LHCN-M2 (cell line): ENCODE results near the gene EVA1A. TPM values are rescaled to one million over a fixed set of nuclear protein-coding genes. Genes with fewer than 3 reads are reported as not detected.
"Not testable (repeated sequence)": the region's sequence is repeated elsewhere in the genome, so short reads cannot be mapped to it uniquely, and the experiment has no call there.

ENCODE experiments used
- DNase-seq: peaks from one replicate; pipeline ENCODE4 v3.0.0-alpha.2; 2012; ENCODE audit warnings: low read depth
- total RNA-seq: library from RNA; depleted of rRNA; stranded (reverse); fragments of >200 nt; gene quantifications from 2 replicates; pipeline ENCODE4 v1.2.3, GENCODE V29; 2014

Gene EVA1A
- total RNA-seq, 1 experiment from 2014 or later = 21.4 TPM

DNA sequence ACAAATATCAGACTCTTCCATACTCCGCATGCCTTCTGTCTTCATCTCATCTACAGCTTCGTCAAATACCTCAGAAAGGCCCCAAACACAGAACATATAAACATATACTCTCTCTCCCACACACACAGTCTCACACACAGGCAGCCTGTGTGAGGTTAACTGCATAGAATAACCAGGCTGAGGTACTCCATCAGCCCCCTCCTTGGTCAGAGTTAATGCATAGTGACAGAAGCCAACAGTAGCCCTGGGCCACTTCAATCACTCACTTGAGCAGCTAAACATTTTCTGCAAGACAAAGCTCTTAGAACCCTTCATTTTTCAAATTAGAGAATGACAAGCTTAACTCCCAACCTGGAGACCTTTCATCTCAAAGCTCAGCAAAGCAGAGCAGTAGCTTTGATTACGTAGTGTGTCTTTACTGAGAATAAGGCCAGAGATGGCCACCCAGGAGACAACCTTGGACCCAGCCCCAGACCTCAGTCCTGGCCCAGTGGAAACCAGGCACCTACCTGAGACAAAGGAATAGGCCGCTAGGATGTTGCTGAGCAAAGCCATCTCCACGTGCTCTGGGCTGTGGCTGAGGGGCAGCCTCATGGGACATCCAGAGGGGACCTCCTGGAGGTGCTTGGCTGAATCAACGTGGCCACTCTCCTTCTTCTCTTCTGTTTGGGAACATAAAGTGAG lies 43.0 kb downstream of the EVA1A start:
- DNase-seq = no peak

DNA sequence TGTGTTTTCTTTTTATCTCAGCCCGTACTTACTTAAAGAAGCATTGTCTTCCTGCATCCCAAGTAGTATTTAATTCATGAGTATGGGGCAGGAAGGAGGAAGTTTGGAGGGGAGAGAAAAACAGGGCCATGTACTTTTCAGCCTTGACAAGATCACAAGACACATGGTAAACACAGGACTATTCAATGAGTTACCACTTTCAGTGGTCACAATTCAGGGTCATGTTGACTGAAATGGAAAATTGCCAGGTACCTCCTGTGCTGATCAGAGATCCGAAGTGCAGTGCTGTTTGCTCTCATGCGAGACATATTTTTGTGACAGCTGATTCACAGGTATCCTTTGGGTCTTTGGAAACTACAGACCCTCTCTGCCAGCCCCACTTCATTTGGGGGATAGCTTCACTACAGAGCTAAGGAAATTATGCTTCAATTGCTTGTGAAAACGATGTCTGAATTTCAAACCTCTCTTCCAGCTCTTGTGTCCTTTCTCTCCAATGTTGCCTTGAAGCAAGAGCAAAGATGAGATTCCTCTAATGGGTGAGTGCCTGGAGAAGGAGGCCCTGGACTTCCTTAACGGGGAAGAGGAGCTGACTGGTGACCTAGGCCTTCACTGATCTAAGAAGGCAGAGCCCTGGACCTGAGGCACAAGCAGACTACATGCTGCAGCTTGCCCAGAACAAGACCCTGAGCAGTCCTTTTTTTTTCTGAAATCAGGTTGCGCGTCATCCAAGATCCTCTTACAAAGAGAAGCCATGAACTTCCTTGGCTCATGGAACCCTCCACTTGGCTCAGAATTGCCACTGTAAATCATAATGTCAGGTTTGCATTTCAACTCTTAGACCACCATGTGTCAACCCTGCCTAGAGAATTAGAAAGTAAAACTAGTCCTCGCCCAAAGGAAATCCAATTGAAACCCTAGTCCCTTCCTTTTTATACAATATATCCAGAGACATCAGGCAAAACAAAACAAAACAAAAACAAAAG lies 44.1 kb downstream of the EVA1A start:
- DNase-seq = no peak

DNA sequence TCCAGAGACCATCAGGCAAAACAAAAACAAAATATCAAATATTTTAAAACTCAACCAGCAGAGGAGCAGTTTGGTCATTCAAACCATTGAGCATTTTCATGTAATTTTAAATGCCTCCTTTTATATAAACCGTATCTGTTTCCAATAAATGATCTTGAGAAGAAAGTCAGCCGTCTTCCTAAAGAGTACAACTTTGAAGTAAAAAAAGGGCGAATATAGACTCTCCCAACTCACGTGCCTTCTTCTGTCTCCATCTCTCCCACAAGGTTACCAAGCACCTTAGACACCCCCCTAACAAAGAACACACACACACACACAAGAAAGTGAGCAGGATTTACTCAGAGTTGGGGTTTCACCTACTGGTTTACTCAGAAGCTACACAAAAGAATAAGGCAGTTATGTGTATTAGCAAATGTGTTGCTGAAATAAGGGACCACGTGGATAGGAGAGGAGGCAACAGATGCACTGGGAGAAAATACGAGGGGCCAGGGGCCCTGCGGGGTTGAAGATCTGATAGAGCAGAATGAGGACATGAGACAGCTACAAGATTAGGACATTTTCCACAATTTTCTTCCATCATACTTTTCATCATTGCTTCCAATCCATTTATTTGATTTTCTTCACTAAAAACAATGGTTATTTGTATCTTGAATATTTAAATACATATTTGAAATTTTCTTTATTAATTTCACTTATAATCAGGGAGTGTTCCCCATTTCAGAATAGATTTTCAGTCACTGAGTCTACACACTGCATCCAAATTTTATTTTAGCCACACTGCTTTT lies 45.0 kb downstream of the EVA1A start:
- no peak for DNase-seq

DNA sequence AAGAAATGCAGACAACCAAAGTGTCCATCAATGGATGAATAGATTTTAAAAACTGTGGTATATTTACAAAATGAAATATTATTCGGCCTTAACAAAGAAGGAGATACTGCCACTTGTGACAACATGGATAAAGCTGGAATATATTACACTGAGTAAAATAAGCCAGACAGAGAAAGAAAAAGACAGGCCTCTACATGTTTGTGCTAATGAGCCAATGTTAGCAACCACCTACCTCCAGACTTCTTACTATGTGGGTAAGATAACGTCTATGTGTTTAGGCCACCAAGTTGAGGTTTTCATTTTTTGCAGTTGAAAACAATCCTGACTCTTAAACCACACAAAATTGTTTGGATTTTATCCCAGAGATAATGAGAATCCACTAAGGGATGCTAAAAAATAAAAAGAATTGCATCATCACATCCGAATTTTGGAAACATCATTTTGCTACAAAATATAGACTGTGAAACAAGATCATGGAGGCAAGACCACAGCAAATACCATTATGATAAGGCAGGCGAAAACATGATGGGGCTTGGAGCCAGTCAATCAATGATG lies 47.0 kb downstream of the EVA1A start:
- no peak for DNase-seq

DNA sequence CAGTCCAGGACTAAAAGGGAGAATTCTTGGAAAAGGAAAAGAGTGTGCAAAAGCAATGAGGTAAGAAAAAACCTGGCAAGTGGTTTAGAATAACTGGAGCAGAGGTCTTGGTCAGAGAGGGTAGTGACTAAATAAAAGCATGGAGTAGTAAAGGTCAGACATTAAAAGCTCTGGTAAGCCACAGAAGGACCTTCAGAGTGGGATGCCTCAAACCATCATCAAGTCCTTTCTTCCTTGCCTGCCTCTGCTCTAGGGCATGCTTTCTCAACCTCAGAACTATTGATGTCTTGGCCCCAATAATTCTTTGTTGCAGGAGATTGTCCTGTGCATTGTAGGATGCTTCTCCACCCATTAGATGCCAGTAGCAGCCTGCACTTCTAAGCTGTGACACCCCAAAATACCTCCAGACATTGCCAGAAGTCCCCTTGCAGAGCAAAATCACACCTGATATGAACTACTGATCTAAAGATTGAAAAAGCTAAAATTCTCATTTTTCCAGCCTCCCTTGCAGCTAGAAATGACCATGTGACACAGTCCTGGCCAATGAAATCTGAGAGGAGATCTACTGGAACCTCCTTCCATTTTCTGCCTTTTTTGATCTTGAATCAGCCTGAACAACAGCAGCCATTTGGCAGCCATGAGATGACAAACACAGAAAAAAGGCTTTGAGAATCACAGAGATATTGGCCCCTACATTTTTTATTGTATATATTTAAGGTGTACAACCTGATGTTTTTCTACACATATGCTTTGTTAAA lies 48.1 kb downstream of the EVA1A start:
- no peak for DNase-seq

DNA sequence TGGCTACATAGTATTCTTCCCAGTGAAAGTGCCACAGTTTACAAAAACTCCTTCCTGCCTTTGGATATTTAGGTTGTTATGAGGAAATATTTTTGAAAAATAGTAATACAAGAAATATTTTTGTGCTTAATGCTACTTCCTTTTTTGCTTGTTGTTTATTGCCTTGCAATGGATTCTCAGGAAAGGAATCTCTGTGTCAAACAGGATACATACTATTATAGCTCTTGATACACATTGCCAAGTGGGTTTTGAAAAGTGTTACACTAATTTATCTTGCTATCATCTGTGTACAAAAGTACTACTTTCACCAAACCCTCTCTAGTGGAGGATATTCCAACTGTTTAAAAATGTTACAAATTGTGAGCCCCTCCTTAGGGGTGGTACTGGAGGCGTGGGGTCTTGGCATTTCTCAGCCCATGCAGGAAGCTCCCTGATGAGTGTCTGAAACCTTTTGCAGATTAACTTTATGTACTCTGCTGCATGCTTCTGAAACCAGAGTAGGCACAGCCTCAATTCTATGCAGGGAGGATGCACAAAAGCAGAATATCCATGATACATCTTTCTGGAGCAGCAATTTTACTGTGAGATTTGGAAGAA lies 54.5 kb downstream of the EVA1A start:
- no peak for DNase-seq

DNA sequence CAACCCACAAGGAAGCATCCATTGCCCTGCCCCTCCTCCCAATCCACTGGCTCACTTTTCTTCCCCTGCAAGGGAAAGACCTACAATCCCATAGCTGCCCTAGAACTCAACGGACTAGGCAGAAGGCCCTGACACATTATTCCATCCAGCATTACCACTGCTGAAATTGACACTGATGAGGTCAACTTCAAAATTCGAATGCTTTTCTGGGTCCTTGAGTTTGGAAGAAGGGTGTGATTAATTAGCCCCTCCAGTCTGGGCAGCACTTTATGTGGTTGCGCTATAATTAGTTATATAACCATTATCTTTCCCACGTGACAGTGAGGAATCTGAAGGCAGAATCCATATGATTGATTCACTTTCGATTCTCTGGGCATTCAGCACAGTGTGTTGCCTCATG lies 55.7 kb downstream of the EVA1A start:
- DNase-seq = no peak

DNA sequence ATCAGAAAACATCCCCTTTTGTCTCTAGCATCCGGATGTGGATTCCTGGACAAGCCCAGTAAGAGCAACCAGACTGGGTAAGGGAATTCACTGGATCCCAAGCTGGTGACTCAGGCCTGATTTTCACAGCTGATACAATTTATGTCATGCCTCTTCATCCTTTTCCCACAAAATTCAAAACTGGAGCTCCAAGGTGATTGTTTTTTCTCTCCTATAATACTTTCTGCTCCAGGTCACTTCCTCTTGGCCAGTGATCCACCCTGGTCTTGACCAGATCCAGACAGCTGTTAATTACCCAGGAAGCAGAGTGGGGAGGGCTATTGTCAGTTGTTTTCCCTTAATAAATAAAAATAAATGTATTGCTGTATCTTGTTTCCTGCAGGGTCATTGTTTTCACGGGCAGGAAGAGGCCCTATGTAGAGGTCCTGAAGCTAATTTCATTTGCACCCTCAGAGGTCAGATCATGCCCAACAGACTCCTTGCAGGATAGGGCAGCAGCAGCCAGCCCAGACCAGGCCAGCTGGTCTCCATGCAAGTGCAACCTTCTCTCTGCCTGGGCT lies 57.6 kb downstream of the EVA1A start:
- DNase-seq = peak; percentile 93

DNA sequence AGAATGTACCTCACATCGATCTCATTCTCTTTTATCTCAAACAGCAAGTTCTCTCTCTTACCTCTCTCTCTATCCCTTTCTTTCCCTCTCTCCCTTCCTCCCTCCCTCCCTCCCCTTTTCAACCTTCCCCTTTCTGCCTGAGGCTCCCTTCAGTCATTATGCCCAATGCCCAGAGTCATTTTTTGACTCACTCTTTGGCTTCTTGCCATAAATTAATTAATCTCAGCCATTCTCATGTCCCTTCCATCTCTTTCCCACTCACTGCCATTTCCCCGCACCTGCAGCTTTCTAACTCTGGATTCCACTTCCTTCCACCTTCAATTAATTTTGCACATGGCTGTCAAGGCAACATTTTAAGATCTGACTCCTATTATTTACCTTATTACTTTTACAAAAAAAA lies 60.1 kb downstream of the EVA1A start:
- DNase-seq = no peak

DNA sequence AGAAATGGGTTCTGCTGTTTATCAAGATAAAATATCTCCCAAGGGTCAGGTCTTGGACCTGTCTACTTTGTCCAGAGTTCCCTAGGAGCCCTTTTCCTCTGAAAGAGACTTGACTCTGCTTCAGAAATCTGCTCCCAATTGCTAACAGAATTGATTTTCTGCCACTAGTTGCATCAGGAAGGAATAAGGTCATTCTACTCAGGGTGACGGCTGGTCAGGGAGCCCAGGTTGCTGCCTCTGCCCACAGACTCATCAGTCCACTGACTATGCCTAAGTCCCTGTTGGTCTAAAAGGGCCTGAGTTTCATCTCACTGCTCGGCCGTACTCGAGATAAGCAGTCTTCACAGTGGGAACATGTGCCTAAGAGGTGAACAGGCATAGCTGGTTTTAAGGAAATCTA lies 61.2 kb downstream of the EVA1A start:
- DNase-seq = no peak

DNA sequence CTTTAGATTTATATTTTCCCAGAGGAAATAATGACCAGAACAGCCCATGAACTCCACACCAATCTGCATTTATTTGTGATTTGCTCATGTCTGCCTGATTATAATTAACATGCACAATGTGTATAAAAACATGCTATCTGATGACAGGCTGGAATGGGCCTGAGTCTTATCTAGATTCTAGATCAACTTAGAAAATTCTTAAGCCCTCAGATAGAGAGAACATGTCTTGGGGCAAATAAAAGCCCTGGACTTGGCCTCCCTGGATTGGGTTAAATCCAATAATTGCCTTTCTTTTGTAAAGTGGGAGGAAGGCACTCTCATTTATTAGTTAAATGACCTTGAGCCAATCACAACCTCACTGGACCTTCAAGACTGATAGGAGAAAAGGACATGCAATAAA lies 61.8 kb downstream of the EVA1A start:
- DNase-seq = no peak

DNA sequence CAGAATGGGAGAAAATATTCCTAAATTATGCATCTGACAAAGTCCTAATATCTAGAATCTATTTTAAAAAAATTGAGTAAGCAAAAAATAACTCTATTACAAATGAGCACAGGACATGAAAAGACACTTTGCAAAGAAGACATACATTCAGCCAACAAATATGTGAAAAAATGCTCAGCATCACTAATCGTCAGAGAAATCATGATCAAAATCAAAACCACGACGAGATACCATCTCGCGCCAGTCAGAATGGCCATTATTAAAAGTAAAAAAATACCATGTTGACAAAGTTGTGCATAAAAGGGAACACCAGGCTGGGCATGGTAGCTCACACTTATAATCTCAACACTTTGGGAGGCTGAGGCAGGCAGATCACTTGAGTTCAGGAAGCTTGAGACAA lies 63.5 kb downstream of the EVA1A start:
- no peak for DNase-seq

DNA sequence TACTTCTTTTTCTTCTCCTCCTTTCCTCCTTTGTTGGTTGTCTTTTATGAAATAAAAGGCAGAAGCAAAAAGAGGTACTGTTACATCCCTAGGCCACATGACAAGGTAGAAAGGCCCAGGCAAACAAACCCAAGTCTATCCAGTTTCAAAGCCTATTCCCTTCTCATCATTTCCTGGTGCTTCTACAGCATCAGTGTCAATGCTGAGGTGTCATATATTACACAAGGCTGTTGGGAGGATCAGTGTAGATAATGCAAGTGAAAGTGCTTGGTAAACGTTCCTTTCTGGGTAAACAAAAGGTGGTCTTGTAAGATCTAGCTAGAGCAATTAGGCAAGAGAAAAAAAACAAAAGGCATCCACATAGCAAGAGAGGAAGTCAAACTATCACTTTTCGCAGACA lies 64.9 kb downstream of the EVA1A start:
- no peak for DNase-seq

DNA sequence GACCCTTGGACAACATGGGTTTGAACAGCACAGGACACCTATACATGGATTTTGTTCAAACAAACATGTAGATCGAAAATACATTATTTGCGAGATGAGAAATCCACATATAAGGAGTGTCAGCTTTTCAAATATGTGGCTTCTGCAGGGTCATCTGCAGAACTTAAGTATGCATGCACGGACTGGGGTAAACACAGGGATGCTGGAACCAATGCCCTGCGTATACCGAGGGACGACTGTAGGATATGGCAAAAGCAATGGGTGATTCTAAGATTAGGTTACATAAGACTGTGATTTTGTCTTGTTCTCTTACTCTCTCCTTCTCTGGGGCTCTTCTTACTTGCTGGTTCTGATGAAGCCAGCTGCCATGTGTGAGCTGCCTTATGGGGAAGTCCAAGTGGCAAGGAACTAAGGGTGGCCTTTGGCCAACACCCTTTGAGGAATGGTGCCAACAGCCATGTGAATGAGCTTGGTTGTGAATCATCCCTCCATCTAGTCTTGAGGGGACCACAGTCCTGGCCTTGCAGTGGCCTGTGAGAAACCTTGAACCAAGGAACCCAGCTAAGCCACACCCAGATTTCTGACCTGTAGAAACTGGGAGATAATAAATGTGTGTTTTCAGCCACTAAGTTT lies 66.5 kb downstream of the EVA1A start:
- no peak for DNase-seq

DNA sequence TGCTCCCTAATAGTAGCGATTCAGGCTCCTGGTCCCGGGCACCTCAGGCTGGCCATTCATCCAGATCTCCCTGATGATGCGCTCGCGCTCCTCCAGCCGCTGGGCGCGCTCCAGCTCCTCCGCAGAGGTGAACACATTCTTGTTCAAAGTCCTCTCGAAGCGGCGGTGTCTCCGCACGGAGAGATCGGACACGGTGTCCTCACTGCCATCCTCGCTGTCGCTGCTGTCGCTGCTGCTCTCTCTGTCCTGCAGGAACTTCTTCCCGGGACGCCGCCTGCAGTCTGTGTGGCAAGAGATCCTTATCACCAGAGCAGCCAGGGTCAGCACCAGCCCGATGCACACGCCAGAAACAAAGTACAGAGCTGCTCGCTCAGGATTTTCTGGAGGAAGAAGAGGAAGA lies 67.5 kb downstream of the EVA1A start:
- no peak for DNase-seq

DNA sequence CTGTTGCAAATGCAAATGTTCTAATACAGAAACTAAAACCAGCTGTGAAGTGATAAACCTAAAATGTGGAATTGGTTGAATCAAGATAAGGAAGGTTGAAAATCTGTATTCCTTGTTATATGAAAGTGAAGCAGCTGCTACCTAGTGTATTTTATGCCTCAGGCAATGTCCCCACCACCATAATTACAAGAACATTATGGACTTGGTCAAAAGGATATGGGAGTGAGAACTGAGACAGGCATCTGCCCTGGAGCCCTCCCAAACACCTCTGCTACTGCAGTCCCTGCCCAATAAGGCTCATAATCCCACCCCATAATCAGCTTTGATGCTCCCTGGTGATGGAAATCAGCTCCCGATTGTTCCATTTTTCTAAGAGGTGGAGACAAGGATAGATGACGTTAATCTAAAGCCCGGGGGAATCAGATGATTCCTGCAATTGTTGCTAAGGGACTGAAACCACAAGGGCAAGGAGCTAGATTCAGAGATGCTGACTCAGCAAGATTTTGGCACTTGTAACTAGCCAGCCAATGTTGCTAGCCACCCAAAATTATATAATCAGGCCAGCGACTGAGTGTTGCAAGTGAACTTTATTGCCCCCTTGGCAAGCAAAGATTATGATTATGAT lies 69.5 kb downstream of the EVA1A start:
- DNase-seq = peak; percentile 21

DNA sequence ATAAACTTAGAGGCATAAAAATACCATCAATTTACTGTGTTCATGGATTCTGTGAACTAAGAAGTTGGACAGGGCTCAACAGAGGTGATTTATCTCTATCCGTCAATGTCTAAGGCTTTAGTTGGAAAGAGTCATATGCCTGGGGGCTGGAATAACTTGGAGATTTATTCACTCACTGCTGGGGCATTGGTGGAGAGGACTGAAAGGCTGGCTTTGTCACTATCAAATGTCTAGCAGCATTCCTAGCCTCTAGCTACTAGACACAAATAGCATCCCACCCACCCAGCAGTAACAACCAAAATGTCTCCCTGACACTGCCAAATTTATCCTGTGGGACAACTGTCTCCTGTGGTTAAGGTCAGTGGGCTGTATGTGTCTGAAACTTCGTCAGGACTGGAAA lies 71.0 kb downstream of the EVA1A start:
- no peak for DNase-seq

DNA sequence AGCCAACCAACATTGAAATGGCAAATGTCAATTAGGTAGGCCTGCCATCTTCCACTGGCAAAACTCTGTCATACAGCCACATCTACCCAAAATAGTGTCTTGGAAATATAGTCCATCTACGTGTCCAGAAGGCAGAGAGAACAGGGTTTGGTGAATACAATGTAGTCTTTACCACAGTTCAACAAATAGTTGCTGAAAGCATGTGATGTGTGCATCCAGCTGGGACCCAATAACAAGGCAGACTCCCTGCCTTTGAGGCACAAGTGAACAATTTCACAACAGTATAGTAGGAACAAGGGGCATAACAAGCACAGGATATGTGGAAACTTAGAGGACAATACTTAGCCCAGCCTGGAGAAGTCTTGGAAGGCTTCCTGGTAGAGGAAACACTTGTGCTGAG lies 72.6 kb downstream of the EVA1A start:
- DNase-seq = no peak

DNA sequence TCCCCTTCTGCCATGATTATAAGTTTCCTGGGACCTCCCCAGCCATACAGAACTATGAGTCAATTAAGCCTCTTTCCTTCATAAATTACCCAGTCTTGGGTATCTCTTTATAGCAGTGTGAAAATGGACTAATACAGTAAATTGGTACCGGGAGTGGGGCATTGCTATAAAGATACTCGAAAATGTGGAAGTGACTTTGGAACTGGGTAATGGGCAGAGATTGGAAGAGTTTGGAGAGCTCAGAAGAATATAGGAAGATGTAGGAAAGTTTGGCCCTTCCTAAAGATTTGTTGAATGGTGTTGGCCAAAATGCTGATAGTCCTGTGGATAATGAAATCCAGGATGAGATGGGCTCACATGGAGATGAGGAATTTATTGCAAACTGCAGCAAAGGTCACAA lies 74.0 kb downstream of the EVA1A start:
- not testable (repeated sequence) for DNase-seq
